ENCODE measurements around the gene SCAPER. TPM values are rescaled to one million over a fixed set of nuclear protein-coding genes. Genes with fewer than 3 reads are reported as not detected.
"Not testable (repeated sequence)": the region's sequence is repeated elsewhere in the genome, so short reads cannot be mapped to it uniquely, and the experiment has no call there.

The SCAPER gene
- polyA plus RNA-seq, 3 donors, result 24.0 to 28.2 (median 25.3) TPM

DNA sequence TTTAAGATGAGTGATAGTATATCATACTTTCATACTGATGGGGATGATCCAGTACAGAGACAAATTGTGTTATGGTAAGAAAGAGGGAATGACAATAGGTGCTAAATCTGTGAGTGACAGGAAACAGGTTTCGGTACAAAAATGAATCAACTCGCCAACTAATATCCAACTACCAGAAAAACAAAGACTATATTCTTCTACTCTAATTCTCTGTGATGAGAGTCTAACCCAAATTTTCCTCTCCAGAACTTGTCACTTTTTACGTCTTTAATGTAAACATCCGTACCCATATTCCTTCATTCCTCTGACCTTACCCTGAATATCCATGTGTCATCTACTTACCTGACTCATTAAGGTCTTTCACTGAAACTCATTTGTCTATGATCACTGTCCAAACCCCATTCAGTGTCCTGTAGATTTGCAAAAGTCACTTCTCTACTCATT is 39.6 kb downstream of the SCAPER start:
- DNase-seq, result no peak

DNA sequence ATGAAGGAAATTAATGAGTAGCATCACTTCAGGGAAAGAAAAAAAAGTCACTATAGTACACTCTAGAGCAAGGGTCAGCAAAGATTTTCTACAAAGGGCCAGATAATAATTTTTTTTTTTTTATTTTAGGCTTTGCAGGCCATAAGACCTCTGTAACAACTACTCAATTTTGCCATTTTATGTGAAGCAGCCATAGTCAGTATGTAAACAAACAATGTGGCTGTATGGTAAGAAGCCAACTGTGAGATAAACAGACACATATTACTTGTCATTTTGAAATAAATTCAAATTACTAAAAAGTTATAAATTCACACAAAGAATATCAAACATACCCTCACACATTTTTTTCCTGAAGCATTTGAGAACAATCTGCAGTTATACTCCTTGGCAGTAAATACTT is 40.6 kb downstream of the SCAPER start:
- no peak for DNase-seq

DNA sequence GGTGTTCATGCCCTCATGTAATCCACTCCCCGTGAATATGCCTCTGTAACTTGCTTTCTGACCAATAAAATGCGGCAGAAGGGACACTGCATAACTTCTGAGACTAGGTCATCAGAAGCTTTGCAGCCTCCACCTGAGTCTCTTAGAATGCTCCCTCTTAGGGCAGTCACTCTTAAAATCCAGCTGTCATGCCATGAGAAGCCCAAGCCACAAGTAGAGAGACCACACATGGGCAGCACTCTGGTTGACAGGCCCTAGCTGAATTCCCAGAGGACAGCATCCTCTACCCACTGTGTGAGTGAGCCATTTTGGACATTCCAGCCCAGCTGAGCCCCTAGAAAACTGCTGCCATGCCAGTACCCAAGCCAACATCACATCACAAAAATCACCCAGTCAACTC is 41.4 kb downstream of the SCAPER start:
- no peak for DNase-seq

DNA sequence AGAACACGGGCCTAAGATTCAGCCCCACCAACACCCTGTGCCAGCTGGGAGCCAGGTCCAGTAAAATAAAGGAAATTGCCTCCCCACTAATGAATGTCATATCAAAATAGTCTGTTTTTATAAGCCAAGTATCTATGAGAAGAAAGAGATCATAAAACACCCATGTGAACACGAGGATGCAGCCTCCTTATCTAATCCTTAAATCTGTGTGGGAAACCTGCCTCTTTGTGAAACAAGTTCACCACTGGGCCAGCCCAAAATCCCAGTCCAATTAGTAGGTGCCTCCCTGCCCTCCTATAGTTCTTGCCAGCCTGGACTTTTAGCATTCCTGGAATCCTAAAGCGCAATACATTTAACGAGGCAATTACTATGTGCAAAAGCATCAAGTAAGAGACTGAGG is 42.0 kb downstream of the SCAPER start:
- DNase-seq, result no peak

GRCh38 chr15:76861815-76862397 is 43.2 kb downstream of the SCAPER start:
- DNase-seq, result no peak

- no peak for DNase-seq
Measured at GRCh38 chr15:76860201-76860600, 44.9 kb downstream of the SCAPER start.

DNA sequence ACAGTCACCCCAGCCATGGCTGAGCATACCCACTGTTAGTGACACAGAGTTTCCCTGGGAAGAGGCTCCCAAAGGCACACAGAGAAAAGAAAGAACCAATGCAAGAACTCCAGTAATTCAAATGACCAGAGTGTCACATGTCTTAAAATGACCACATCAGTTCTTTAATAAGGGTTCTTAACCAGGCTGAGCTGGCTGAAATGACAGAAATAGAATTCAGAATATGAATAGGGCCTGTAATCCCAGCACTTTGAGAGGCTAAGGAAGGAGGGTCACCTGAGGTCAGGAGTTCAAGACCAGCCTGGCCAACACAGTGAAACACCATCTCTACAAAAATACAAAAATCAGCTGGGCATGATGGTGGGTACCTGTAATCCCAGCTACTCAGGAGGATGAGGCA is 54.8 kb downstream of the SCAPER start:
- not testable (repeated sequence) for DNase-seq

DNA sequence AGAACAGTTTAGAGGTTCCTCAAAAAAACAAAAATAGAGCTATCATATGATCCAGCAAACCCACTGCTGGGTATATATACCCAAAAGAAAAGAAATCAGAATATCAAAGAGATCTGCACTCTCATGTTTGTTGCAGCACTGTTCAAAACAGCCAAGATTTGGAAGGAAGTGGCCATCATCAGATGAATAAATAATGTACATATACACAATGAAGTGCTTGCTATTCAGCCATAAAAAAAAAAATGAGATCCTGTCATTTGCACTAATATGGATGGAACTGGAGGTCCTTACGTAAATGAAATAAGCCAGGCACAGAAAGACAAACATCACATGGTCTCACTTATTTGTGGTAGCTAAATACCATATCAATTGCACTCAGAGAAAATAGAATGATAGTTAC is 58.4 kb downstream of the SCAPER start:
- DNase-seq, result no peak

GRCh38 chr15:76844096-76844495 is 61.0 kb downstream of the SCAPER start:
- DNase-seq, result no peak

DNA sequence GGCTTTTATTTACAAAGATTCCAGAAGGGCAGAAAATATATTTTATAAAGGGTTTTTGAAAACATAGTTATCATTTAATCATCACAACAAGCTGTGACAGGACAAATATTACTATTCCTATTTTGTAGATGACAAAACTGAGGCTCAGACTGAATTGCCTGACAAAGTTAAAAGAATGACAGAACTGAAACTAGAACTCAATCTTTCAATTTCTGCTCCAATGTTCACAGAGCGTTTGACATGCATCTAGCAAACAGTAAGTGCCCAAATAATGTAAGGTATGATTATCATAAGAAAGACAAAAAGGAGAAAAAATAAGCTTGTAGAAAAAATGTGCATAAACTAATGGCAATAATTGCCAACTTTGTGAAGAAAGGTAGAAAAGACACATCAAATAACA is 61.9 kb downstream of the SCAPER start:
- DNase-seq, result no peak

DNA sequence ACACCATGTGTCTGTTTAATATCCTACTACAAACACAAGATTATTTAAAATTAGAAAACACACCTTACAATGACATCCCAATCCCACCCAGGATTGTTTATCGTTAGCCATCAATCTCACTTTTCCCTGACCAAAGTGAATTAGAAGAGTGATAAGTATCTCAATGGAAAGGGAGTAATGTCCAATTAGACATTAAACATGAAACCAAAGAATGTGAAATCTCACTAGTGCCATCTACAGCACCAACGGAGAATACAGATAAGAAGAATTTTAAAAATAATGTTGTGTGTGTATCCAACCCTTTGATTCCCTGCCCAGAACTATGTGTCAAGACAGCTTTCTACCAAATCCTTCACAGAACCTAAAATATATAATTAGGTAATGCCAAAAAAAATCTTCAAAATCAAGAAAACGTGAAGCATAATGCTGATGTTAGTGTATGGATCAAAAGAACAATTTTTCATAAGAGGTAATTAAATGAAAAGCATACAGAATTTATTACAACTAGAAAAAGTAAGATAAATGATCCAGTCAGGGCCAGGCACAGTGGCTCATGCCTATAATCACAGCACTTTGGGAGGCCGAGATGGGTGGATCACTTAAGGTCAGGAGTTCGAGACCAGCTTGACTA is 64.2 kb downstream of the SCAPER start:
- peak; percentile 12 for DNase-seq

GRCh38 chr15:76839173-76839572 is 66.0 kb downstream of the SCAPER start:
- DNase-seq, result no peak

- DNase-seq, result no peak
Measured at GRCh38 chr15:76837474-76837873, 67.7 kb downstream of the SCAPER start.

- DNase-seq, result no peak
Measured at GRCh38 chr15:76829939-76830338, 75.2 kb downstream of the SCAPER start.

GRCh38 chr15:76823890-76824289 is 81.2 kb downstream of the SCAPER start:
- peak; percentile 10 for DNase-seq

GRCh38 chr15:76823303-76823702 is 81.8 kb downstream of the SCAPER start:
- no peak for DNase-seq

DNA sequence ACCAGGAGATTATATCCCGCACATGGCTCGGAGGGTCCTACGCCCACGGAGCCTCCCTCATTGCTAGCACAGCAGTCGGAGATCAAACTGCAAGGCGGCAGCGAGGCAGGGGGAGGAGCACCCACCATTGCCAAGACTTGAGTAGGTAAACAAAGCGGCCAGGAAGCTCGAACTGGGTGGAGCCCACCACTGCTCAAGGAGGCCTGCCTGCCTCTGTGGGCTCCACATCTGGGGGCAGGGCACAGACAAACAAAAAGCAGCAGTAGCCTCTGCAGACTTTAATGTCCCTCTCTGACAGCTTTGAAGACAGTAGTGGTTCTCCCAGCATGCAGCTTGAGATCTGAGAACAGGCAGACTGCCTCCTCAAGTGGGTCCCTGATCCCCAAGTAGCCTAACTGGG is 86.2 kb downstream of the SCAPER start:
- DNase-seq, result not testable (repeated sequence)

GRCh38 chr15:76815421-76815820 is 89.7 kb downstream of the SCAPER start:
- no peak for DNase-seq

DNA sequence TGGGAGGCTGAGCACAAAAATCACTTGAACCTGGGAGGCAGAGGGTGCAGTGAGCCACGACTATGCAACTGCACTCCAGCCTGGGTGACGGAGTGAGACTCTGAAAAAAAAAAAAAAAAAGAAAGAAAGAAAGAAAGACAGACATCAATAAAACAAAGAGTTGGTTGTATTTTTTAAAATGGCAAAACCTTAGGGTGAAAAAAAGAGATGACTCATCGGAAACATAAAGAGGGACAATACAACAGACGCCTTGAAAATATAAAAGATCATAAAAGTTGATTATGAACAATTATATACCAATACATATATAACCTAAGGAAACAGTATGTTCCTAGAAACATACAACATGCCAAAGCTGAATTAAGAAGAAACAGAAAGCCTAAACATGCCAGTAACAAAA is 92.8 kb downstream of the SCAPER start:
- no peak for DNase-seq

DNA sequence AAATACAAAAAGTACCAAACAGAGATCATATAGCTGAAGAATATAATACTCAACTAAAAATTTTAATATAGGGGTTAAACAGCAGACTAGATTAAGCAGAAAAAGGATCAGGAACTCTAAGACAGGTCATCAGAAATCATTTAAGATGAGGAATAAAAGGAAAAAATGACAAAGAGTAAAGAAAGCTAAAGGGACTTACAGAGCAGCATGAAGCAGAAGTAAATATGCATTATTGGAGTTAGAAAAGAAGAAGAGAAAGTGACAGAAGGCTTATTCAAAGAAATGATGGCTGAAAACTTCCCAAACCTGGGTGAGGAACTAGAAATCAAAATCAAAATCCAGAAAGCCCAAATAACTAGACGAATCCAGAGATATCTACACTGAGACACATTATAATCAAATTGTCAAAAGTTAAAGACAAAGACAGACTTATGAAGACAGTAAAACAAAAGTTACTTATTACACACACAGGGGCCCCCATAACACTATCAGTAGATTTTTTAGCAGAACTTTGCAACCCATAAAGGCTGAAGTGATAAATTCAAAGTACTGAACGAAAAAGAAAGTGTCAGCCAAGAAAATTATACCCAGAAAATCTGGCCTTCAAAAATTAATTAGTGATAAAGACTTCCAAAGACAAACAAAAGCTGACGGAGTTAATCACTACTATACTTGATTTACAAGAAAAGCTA is 95.6 kb downstream of the SCAPER start:
- no peak for DNase-seq

DNA sequence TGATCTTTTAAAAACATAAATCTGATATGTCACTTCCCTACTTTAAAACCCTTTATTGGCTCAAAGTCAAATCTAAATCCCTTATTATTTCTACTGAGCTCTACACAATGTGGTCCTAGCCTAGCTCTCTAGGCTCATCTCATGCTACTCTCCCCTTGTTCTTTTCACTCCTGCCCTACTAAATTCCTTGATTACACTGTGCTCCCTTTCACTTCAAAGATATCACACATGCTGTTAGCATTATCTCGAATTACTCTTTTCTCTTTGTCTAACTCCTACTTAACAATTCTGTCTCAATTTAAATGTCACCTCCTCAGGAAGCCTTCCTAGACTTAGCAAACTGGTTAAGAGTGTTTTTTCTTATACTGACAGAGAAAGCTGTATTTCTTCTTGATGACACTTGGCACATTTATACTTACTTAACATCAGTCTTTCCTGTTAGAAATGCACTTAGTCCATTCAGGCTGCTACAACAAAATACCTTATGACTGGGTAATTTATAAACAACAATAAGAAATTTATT is 102.0 kb downstream of the SCAPER start:
- no peak for DNase-seq

DNA sequence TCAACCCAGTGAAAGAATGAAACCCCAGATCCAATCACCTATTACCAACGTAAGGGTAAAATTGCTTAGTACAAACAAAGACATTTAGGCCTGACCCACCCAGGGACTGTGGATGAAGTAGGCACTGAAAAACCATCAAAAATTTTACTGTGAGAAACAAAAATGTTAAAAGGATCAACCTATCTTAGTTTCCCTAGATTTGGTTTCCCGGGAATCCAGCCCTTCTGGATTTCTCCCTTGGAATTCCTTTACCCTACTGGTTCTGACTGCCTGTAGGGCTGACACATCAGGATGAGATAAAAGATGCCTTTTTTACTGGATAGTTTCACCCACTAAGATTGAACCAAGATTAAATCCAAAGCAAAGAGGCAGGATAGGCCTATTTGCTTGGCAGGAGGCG is 102.7 kb downstream of the SCAPER start:
- DNase-seq, result no peak

- no peak for DNase-seq
Measured at GRCh38 chr15:76799760-76800159, 105.4 kb downstream of the SCAPER start.

All from renal pelvis (tissue), 4 donors.